Stimulated activated CD8-positive, alpha-beta memory T cell treated with anti-CD3 and anti-CD28 coated beads, Interleukin-15, amount 100 ng/mL, for 1 hour (primary cell): ENCODE results near the gene SNX5.

Experiments
- DNase-seq: peaks from one replicate; pipeline ENCODE4 v3.0.0-alpha.2; 2020; ENCODE audit warnings: low read depth

SNX5 gene

GRCh38 chr20:17916433-17916891, 52.1 kb downstream of the SNX5 start:
- no peak for DNase-seq

GRCh38 chr20:17914957-17915356, 53.6 kb downstream of the SNX5 start:
- no peak for DNase-seq

DNA sequence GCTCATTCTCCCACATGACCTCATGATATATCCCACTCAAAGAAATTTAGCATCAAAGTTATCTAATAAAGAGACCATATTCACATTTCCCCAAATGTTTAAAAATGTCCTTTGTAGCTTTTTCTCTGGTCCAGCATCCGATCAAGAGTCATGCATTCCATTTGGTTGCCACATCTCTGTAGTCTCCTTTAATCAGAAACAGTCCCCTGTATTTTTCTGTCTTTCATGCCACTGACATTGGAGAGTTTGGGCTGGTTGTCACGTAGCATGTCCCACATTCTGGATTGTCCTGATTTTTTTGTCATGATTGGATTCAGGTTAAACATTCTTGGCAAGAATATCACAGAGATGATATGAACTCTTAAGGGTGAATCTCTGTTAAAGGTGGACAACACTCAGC, 55.7 kb downstream of the SNX5 start:
- DNase-seq, result no peak

GRCh38 chr20:17911927-17912326, 56.7 kb downstream of the SNX5 start:
- no peak for DNase-seq

DNA sequence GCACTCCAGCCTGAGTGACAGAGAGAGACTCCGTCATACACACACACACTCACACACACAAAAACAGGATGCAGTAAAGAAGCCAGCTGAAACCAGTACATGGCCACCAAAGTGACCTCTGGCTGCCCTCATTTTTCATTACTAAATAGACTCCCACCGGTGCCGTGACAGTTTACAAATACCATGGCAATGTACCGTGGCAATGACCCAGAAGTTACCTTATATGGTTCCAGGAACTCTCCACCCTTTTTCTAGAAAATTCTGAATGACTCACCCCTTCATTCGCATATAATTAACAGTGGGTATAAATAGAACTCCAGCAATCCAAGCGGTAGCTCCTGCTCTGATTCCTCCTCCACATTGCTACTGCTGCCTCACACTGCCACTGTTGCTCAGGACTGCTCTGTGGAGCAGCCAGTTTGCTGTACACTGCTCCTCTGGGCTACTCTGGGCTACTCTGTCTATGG, 57.7 kb downstream of the SNX5 start:
- DNase-seq, result no peak

GRCh38 chr20:17909869-17910321, 58.7 kb downstream of the SNX5 start:
- no peak for DNase-seq

DNA sequence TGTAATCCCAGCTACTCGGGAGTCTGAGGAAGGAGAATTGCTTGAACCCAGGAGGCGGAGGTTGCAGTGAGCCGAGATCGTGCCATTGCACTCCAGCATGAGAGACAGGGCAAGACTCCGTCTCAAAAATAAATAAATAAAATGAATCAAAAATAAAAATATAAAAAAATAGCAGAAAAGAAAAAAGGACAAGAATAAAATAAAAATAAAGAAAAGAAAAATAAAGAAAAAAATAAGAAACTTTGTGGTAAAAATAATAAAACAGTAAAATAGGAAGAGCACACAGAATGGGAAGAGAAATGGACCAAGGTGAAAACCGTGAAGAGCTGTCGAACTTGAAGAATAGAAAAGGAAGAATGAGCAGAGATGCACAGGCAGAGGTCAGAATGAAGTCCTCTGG, 63.0 kb downstream of the SNX5 start:
- no peak for DNase-seq

DNA sequence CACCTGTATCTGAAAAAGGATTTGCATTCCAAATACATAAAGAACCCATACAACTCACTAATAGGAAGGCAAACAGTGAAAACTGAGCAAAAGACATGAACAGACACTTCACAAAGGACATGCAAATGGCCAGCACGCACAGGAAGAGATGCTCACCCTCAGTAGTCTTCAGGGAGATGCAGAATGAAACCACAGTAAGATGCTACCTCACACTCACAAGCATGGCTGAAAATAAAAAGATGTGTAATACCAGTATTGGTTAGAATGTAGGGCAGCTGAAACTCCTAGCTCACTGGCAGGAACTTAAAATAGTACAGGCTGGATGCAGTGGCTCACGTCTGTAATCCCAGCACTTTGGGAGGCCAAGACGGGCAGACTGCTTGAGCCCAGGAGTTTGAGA, 64.6 kb downstream of the SNX5 start:
- DNase-seq, result no peak

GRCh38 chr20:17902531-17903083, 66.0 kb downstream of the SNX5 start:
- DNase-seq, result no peak

- no peak for DNase-seq
Observed at GRCh38 chr20:17901971-17902370, 66.6 kb downstream of the SNX5 start.

GRCh38 chr20:17898548-17898994, 70.0 kb downstream of the SNX5 start:
- peak; percentile 39 for DNase-seq

DNA sequence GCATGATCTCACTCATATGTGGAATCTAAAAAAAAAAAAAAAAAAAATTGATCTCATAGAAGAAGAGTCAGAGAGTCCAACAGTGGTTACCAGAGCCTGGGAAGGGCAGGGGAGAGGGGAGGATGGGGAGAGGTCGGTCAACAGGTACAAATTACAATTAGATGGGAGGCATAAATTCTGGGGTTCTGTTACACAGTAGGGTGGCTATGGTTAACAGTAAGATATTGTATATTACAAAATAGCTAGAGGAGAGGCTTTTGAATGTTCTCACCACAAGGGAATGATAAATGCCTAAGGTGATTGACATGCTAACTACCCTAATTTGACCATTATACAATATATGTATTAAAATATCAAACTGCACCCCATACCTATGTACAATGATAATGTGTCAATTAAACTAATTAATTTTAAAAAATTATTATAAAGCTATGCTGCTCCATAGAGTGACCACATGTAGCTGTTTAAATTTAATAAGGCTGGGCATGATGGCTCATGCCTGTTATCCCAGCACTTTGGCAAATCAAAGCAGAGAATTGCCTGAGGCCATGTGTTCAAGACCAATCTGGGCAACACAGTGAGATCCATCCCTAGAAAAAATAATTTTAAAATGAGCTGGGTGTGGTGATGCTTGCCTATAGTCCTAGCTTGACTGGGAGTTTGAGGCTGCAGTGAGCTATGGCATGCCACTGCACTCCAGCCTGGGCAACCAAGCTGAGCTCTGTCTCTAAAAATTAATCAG, 70.9 kb downstream of the SNX5 start:
- DNase-seq, result no peak

DNA sequence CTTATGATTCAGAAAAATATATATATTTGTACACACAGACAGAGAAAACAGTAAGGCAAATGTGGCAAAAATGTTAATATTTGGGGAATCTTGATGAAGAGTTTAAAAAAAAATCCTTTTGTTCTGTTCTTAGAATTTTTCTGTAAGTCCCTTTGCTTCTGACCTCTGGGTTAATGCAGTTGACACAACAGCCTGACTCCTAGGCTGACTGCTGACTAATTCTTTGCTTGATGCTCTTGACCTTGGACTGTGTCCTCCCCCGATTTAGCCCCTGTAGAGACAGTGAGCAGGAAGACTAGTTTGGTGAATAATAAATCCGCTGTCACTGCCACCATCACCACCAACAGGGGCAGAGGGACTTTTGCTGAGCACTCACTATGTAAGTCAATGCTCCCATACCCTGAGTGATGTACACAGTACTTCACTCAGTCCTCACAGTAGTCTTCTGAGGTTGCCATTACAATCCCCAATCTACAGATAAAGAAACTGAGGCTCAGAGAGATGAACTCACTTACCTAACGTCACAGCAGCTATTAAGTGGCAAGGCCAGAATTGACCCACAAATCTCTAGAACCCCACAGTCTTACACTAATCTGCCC, 71.7 kb downstream of the SNX5 start:
- no peak for DNase-seq

DNA sequence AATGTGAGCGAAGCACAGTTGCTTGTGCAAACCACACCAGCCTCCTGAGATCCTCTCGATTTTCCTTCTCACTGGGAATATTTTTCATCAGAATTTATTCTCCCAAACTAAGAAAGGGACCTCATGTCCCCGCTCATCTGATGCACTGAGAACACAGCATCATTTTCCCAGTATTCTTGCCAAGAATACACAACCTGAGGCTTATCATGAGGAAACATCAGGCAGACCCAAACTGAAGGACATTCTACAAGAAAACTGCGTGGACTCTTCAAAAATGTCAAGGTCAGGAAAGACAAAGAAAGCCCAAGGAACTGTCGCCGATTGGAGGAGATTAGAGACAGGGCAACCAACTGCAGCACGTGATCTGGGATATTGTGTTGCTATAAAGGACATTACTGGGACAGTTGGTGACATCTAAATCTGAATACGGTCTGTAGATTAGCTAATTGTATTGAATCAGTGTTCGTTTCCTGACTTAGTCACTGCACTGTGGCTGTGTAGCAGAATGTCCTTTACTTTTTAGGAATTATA, 72.3 kb downstream of the SNX5 start:
- DNase-seq, result no peak

DNA sequence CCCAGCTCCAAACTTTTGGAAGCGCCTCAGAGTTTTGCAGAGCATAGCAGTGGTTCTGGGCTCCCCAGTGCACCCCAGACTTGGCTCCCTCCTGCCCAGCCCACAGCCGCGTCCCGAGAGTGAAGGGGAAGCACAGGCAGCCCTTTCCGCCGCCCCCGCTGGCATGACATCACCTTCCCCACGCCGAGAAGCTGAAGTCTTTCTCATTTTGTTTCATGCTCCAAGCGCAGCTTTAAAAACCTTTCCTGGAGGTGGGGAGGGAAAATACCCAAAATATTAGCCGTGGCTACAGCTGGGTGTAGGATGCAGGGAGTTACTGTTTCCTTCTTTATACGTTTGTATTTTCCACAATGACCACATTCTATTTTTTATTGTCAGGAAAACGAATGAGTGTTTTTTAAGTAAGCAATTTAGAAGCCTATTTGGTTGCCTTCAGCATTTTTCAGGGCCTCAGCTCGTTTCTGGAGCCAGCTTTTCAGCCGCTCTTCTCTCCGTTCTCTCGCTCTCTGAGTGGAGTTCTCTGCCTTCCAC, 72.9 kb downstream of the SNX5 start:
- no peak for DNase-seq

GRCh38 chr20:17893445-17893844, 75.1 kb downstream of the SNX5 start:
- no peak for DNase-seq

GRCh38 chr20:17892189-17892938, 76.2 kb downstream of the SNX5 start:
- DNase-seq, result no peak
